Skeletal muscle tissue (tissue), 4 donors: ENCODE data around the gene GALR1. TPM values are rescaled to one million over a fixed set of nuclear protein-coding genes. Genes with fewer than 3 reads are reported as not detected.
"Not testable (repeated sequence)": the region's sequence is repeated elsewhere in the genome, so short reads cannot be mapped to it uniquely, and the experiment has no call there.

Experiments
- H3K27ac ChIP-seq: one replicate; pipeline ENCODE4 v1.7.0; 2013; ENCODE audit warnings: mild to moderate bottlenecking, low read depth, low read length, inconsistent platforms
- H3K27me3 ChIP-seq, 3 donors: one replicate each; pipeline ENCODE4 v1.7.0; 2013; ENCODE audit warnings: low read length in 3 of 3; ENCODE audit not compliant: control insufficient read depth in 3 of 3, insufficient read depth in 3 of 3
- H3K36me3 ChIP-seq, 3 donors: one replicate each; pipeline ENCODE4 v1.7.0; 2013; ENCODE audit warnings: low read length in 3 of 3; ENCODE audit not compliant: control insufficient read depth in 3 of 3, insufficient read depth in 3 of 3
- H3K4me1 ChIP-seq, 3 donors: one replicate each; pipeline ENCODE4 v1.7.0; 2013; ENCODE audit warnings: low read length in 3 of 3, mild to moderate bottlenecking in 3 of 3; ENCODE audit not compliant: control insufficient read depth in 3 of 3, insufficient read depth in 3 of 3
- H3K4me3 ChIP-seq, 3 donors: one replicate each; pipeline ENCODE4 v1.7.0; 2013; ENCODE audit warnings: low read length in 3 of 3
- H3K9ac ChIP-seq, 3 donors: one replicate each; pipeline ENCODE4 v1.7.0; 2013; ENCODE audit warnings: low read length in 3 of 3, mild to moderate bottlenecking in 3 of 3, moderate library complexity in 2 of 3, low read depth in 1 of 3
- H3K9me3 ChIP-seq, 3 donors: one replicate each; pipeline ENCODE4 v1.7.0; 2013; ENCODE audit warnings: low read length in 3 of 3; ENCODE audit not compliant: control insufficient read depth in 3 of 3
- total RNA-seq: library from RNA; depleted of rRNA; stranded (reverse); fragments of >200 nt; gene quantifications from one replicate; pipeline ENCODE4 v1.2.3, GENCODE V29; 2014
- donor health status: Osteomylitis.

Gene GALR1
- total RNA-seq, 1 donor from 2014 or later = not detected

DNA sequence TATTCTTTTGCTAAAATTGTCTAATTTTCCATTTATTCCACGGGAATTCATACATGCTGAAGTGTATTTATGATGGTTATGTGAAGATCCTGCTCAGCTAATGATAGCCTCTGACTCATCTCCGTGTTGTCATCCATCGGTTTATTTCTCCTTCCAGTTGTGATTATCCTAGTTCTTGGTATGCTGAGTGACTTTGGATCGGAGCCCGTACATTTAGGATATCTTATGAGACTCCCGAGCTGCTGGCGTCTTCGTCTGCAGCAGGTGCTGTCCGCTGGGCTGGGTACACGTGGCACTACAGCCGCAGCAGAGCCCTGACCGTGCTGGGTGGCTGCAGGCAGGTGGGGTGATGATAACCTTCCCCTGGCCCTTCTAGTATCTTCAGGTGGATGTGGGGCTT, 40.1 kb upstream of the GALR1 start:
- H3K27me3 ChIP-seq = no peaks in the 10 kb centered on the region
- no peaks in the 10 kb centered on the region for H3K9me3 ChIP-seq
- H3K36me3 ChIP-seq = no peaks in the 10 kb centered on the region
- H3K27ac ChIP-seq = no peak overlapping the region
- no peak overlapping the region for H3K4me3 ChIP-seq
- H3K9ac ChIP-seq = peak overlapping the region in 1 of 3 donors; percentile 23
- H3K4me1 ChIP-seq = peaks cover 20 to 28% (median 26%) of the 10 kb centered on the region in 3 donors

DNA sequence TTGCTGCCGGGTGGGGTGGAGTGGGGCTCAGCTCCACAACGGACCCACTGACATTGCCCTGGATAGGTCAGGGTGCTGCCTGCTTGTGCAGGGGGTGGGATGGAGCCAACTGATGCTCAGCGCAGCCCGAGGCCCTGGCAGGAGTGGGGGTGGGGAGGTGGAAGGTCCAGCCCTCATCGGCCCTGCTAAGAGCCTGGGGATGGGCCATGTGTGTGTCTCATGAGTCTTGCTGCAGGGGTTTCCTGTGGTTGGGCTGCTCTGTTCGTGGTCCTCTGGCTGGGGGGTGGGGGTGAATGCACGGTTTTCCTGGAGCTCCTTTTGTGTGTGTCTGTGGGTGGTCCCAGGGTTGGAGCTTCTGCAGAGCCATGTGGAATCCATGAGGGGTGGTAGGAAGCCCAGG, 39.4 kb upstream of the GALR1 start:
- peak overlapping the region in 1 of 3 donors; percentile 10 for H3K9ac ChIP-seq
- H3K27me3 ChIP-seq = no peaks in the 10 kb centered on the region
- no peak overlapping the region for H3K4me3 ChIP-seq
- H3K9me3 ChIP-seq = no peaks in the 10 kb centered on the region
- H3K36me3 ChIP-seq = no peaks in the 10 kb centered on the region
- no peak overlapping the region for H3K27ac ChIP-seq
- H3K4me1 ChIP-seq = peaks cover 20 to 28% (median 26%) of the 10 kb centered on the region in 3 donors

DNA sequence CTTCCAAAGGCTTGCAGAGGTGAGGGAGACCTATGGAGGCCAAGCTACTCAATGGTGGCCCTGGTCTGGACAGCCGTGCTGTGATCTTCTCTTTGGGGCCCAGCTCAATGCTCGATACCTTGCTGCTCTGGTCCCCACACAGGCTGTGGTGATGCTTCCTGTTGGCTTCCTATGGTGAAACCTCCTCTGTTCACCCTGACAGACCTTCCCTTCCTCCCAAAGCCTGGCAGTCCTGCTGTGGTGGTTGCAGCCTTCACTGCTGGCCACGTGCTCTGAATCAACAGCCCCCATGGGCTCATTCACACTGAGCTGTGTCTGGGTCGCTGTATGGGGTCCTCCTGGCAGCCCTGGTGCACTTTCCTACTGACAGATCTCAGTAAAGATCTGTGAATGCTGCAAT, 31.0 kb upstream of the GALR1 start:
- Histone ChIP-seq H3K9me3 (no peaks in the 10 kb centered on the region), H3K27ac (no peak overlapping the region), H3K4me3 (no peak overlapping the region)

DNA sequence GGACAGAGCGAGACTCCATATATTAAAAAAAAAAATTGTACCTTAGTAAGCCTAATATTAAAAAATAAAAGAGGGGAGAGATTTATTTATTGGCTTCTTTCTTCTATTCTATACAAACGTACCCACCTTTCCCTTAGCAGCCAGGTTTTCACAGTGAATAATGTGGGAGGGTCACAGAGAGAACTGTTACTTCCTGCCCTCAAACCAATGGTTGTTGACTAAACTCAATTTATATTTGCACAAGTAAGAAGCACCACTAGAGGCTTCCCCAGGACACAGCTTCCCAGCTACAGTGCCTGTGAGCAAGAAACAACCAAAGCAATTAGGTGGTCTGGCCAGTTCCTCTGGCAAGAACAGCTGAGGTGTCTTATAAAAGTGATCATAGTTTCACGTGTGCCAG, 28.9 kb upstream of the GALR1 start:
- no peaks in the 10 kb centered on the region for H3K4me1 ChIP-seq
- H3K9me3 ChIP-seq = no peaks in the 10 kb centered on the region
- H3K4me3 ChIP-seq = no peak overlapping the region
- no peak overlapping the region for H3K27ac ChIP-seq
- H3K36me3 ChIP-seq = no peaks in the 10 kb centered on the region
- H3K9ac ChIP-seq = no peak overlapping the region
- peaks cover 0 to 5% (median 4%) of the 10 kb centered on the region in 3 donors for H3K27me3 ChIP-seq

More for the DNA sequence above, 31.0 kb upstream of the GALR1 start:
- no peak overlapping the region for H3K9ac ChIP-seq
- H3K4me1 ChIP-seq = no peaks in the 10 kb centered on the region
- H3K27me3 ChIP-seq = peaks cover 0 to 5% (median 4%) of the 10 kb centered on the region in 3 donors
- H3K36me3 ChIP-seq = no peaks in the 10 kb centered on the region

DNA sequence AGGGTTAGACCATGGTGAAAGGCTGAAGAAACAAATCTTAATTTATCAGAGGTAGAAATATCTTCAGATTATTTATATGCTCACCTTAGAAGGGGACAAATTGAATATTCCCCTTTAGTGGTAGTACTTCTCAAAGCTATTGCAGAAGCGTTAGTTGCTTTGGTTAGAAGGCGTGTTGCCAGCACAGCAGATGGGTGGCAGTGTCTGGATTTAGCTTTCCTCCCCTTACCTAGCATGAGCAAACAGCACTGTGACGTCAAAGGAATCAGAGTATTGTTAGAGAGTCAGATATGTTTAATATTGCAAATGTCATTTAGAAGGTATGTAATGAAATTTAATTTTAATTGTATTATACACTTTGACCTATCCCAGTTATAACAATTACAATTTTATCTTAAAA, 27.2 kb upstream of the GALR1 start:
- Histone ChIP-seq H3K4me3 (no peak overlapping the region), H3K9ac (no peak overlapping the region), H3K36me3 (no peaks in the 10 kb centered on the region), H3K9me3 (no peaks in the 10 kb centered on the region), H3K27me3 (peaks cover 0 to 4% (median 0%) of the 10 kb centered on the region in 3 donors), H3K4me1 (no peaks in the 10 kb centered on the region), H3K27ac (no peak overlapping the region)

DNA sequence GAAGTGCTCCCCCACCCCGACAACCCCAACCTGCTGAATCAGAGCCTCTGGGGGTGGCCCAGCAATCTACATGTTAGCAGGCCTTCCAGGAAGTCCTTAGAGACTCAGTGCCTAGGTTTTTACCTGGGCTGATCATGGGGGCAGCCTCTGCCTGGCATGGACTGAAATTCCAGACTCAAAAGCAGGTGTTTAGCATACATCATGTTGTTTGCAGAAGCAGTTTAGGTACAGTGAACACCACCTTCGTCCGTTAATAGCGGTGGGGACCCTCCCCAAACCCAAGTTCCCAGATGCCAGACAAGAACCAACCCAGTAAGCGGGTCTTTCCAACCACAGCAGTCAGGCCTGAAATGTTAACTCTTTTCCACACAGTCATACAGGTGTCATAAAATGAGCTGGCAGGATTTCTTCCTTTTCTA, 26.4 kb upstream of the GALR1 start:
- H3K36me3 ChIP-seq = no peaks in the 10 kb centered on the region
- H3K4me1 ChIP-seq = no peaks in the 10 kb centered on the region
- no peak overlapping the region for H3K27ac ChIP-seq
- no peak overlapping the region for H3K9ac ChIP-seq
- no peaks in the 10 kb centered on the region for H3K9me3 ChIP-seq
- H3K4me3 ChIP-seq = no peak overlapping the region
- H3K27me3 ChIP-seq = peaks cover 0 to 4% (median 0%) of the 10 kb centered on the region in 3 donors

DNA sequence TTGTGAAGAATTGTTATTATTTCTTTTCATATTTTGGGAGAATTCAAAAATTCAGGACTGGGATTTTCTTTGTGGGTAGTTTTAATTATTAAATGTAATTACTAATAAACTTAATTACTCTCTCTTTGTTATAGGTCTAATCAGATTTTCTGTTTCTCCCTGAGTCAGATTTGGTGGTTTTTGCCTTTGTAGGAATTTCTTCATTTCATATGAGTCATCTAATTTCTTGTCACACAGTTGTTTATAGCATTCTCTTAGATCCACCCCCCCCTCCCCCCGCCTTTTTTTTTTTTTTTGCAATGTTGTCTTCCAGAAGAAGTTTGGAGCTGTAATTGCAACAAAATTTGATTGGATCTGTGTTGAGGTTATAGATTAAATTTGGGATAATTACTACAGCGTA, 26.0 kb upstream of the GALR1 start:
- H3K4me3 ChIP-seq = no peak overlapping the region
- no peaks in the 10 kb centered on the region for H3K4me1 ChIP-seq
- no peak overlapping the region for H3K27ac ChIP-seq
- no peaks in the 10 kb centered on the region for H3K9me3 ChIP-seq
- H3K9ac ChIP-seq = no peak overlapping the region
- peaks cover 0 to 2% (median 0%) of the 10 kb centered on the region in 3 donors for H3K27me3 ChIP-seq
- H3K36me3 ChIP-seq = no peaks in the 10 kb centered on the region

DNA sequence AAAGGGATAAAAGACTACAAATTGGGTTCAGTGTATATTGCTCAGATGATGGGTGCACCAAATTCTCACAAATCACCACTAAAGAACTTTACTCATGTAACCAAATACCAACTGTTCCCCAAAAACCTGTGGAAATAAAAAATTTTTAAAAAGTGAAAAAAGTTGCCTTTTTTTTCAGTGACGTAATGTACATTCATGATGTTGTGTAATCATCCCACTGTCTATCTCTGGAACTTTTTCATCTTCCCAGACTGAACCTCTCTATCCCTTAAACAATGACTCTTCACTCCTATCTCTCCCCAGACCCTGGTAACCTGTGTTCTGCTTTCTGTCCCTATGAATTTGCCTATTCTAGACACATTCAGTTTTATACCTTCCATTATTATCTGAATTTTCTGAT, 19.0 kb upstream of the GALR1 start:
- no peaks in the 10 kb centered on the region for H3K9me3 ChIP-seq
- no peak overlapping the region for H3K4me3 ChIP-seq
- no peak overlapping the region for H3K27ac ChIP-seq
- H3K4me1 ChIP-seq = no peaks in the 10 kb centered on the region
- H3K27me3 ChIP-seq = peaks cover 0 to 2% (median 0%) of the 10 kb centered on the region in 3 donors
- no peaks in the 10 kb centered on the region for H3K36me3 ChIP-seq
- no peak overlapping the region for H3K9ac ChIP-seq

DNA sequence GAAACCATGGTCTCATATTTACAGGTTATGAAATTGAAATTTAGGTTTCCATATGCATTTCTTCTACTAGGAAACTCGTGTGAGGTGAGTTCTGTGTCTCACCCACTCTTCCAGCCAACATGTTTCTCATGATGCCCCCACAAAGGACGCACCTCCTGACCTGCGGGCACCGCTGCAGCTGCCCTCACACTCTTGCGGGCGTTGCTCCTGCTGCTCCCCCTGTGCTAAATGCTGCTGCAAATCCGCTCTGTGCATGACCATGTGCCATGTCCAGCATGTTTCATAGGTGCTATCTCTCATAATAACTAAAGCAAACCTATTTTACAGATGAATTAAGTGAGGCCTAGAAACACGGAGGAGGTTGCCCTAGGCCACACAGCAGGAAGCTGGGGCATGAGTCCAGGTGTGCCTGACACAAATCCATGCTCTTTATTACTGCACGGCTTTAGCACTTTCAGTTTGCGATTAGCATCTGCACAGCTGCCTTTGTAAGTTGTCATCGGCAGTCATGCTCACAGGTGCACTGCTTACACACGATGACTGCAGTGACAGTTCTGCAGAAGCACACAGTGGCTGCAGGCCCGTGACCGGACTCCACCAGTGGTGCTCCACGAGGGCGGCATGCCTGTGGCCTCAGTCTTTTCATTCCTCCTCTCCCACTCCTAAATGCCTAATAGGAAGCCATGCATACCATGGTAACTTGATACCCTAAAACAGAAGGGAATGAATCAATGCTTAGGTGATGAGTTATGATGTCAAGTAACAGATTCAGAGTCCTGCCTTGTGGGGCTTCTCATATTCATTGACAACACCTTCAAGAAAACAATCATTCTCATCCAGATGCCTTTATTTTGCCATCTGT, 14.9 kb upstream of the GALR1 start:
- Histone ChIP-seq H3K27me3 (peaks cover 0 to 2% (median 0%) of the 10 kb centered on the region in 3 donors), H3K4me1 (no peaks in the 10 kb centered on the region), H3K27ac (no peak overlapping the region), H3K4me3 (no peak overlapping the region), H3K9ac (no peak overlapping the region), H3K36me3 (no peaks in the 10 kb centered on the region), H3K9me3 (peaks cover 0 to 9% (median 5%) of the 10 kb centered on the region in 3 donors)

DNA sequence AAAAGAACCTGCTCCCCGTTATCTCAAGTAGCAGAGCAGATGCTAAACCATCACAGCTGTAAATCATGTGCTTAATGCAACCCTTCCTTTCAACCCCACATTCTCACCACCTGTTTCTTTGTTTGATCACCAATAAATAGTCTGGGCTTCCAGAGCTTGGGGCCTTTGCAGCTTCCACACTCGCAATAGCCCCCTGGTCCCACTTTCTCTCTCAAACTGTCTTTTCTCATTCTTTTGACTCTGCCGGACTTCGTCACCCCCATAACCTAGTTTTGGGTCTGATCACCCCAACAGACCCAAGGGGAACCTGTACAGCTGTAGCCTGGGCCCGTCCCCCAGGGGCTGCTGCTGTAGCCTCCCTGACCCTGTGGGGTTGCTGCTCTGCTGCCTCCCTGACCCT, 10.4 kb upstream of the GALR1 start:
- H3K4me1 ChIP-seq, H3K36me3 ChIP-seq, H3K9ac ChIP-seq, H3K27me3 ChIP-seq, H3K4me3 ChIP-seq, H3K9me3 ChIP-seq, H3K27ac ChIP-seq: not testable (repeated sequence)
